H1 (cell line): ENCODE measurements around the gene MS4A6A. TPM values are rescaled to one million over a fixed set of nuclear protein-coding genes. Genes with fewer than 3 reads are reported as not detected.

Experiments used
- CTCF ChIA-PET: fragments of 300-600 bp; sonication (Branson Sonifier 250); formaldehyde crosslinking; loops from one replicate; lab custom pipeline; 2021; ENCODE audit not compliant: partially characterized antibody; lab: Charles Lee
- POLR2A ChIA-PET: fragments of 300-600 bp; sonication (Branson Sonifier 250); formaldehyde crosslinking; loops from one replicate; lab custom pipeline; 2021; ENCODE audit warnings: inconsistent platforms; ENCODE audit not compliant: partially characterized antibody; lab: Charles Lee
- DNase-seq, 2 experiments: peaks; one replicate each; pipeline versions ENCODE4 v3.0.0 to v3.0.0-alpha.2; 2010 to 2022; ENCODE audit warnings: low spot score in 2 of 2, low read depth in 1 of 2, mixed read lengths in 1 of 2
- FAIRE-seq: peaks from 2 replicates; lab custom pipeline; 2011; peaks lifted over from hg19 to GRCh38; lab: Jason Lieb, UNC
- H2AFZ ChIP-seq: 2 replicates; pipeline ENCODE4 v1.8.1; 2012; ENCODE audit warnings: low read length, inconsistent platforms
- H2AK5ac ChIP-seq: 2 replicates; pipeline ENCODE4 v1.6.1; 2013; ENCODE audit warnings: low read depth, low read length
- H2BK120ac ChIP-seq: replicated peaks from 2 replicates; pipeline ENCODE3; 2013; ENCODE audit warnings: low read depth, low read length, inconsistent platforms
- H2BK12ac ChIP-seq: 2 replicates; pipeline ENCODE4 v1.6.1; 2013; ENCODE audit warnings: low read depth, low read length
- H2BK15ac ChIP-seq: 2 replicates; pipeline ENCODE4 v1.6.1; 2013; ENCODE audit warnings: low read length
- H2BK20ac ChIP-seq: 2 replicates; pipeline ENCODE4 v1.6.1; 2013; ENCODE audit warnings: low read length
- H2BK5ac ChIP-seq: 2 replicates; pipeline ENCODE4 v1.6.1; 2013; ENCODE audit warnings: low read depth, low read length
- H3K14ac ChIP-seq: 2 replicates; pipeline ENCODE4 v1.6.1; 2013; ENCODE audit warnings: inconsistent platforms; ENCODE audit not compliant: insufficient read length
- H3K18ac ChIP-seq: 2 replicates; pipeline ENCODE4 v1.6.1; 2013; ENCODE audit warnings: low read length; ENCODE audit errors: extremely low read depth
- H3K23ac ChIP-seq: 2 replicates; pipeline ENCODE4 v1.6.1; 2013; ENCODE audit warnings: inconsistent platforms; ENCODE audit not compliant: insufficient read length
- H3K23me2 ChIP-seq: 2 replicates; pipeline ENCODE4 v1.6.1; 2013; ENCODE audit warnings: low read depth, low read length
- H3K27ac ChIP-seq: 2 replicates; pipeline ENCODE4 v1.6.1; 2011; ENCODE audit warnings: low read depth, low read length, inconsistent platforms
- H3K27me3 ChIP-seq, 4 experiments: replicated peaks in 1 of 4; 1 replicate in 1 of 4; 2 replicates in 3 of 4; pipeline versions ENCODE4 v1.6.1 to v1.8.1; 2011 to 2013; ENCODE audit warnings: low read length in 3 of 4, mild to moderate bottlenecking in 3 of 4, inconsistent platforms in 2 of 4, mixed read lengths in 2 of 4, moderate library complexity in 1 of 4; ENCODE audit not compliant: control insufficient read depth in 3 of 4, insufficient read depth in 3 of 4; ENCODE audit errors: extremely low read depth in 1 of 4
- H3K36me3 ChIP-seq, 4 experiments: 2 replicates each; pipeline versions ENCODE4 v1.6.1 to v1.8.1; 2011 to 2013; ENCODE audit warnings: mild to moderate bottlenecking in 4 of 4, low read length in 3 of 4, moderate library complexity in 2 of 4, control low read depth in 1 of 4, inconsistent platforms in 1 of 4; ENCODE audit not compliant: insufficient read depth in 4 of 4, control insufficient read depth in 2 of 4
- H3K4ac ChIP-seq: replicated peaks from 2 replicates; pipeline ENCODE3; 2013; ENCODE audit warnings: low read length, low read depth, mixed read lengths, inconsistent platforms; ENCODE audit not compliant: insufficient read length
- H3K4me1 ChIP-seq, 4 experiments: replicated peaks in 1 of 4; 1 replicate in 1 of 4; 2 replicates in 3 of 4; pipeline versions ENCODE4 v1.6.1 to v1.8.1; 2011 to 2013; ENCODE audit warnings: low read length in 3 of 4, inconsistent platforms in 2 of 4, mixed read lengths in 1 of 4; ENCODE audit not compliant: insufficient read depth in 4 of 4, control insufficient read depth in 3 of 4
- H3K4me2 ChIP-seq, 2 experiments: 2 replicates each; pipeline versions ENCODE4 v1.6.1 to v1.8.1; 2011 to 2013; ENCODE audit warnings: low read depth in 2 of 2, low read length in 2 of 2, control low read depth in 1 of 2, inconsistent platforms in 1 of 2, mild to moderate bottlenecking in 1 of 2; ENCODE audit not compliant: insufficient read depth in 1 of 2
- H3K4me3 ChIP-seq, 4 experiments: fragments of 200-600, 300-600 bp in 1 of 4; sonication (generic), shearing (Covaris generic), sonication (Bioruptor Twin) in 1 of 4; 2 replicates each; pipeline versions ENCODE4 v1.5.1 to v1.8.1; 2011 to 2016; ENCODE audit warnings: low read length in 4 of 4, low read depth in 3 of 4, control low read depth in 2 of 4, inconsistent platforms in 2 of 4, mild to moderate bottlenecking in 2 of 4, mixed read lengths in 1 of 4, moderate library complexity in 1 of 4; ENCODE audit not compliant: insufficient read depth in 2 of 4; ENCODE audit errors: extremely low read depth in 1 of 4
- H3K56ac ChIP-seq: replicated peaks from 2 replicates; pipeline ENCODE3; 2013; ENCODE audit warnings: low read depth, mild to moderate bottlenecking, mixed read lengths, low read length, inconsistent platforms; ENCODE audit not compliant: insufficient read length
- H3K79me1 ChIP-seq: 2 replicates; pipeline ENCODE4 v1.6.1; 2013; ENCODE audit warnings: low read depth, low read length, control low read depth
- H3K79me2 ChIP-seq, 2 experiments: 2 replicates each; pipeline versions ENCODE4 v1.6.1 to v1.8.1; 2012 to 2013; ENCODE audit warnings: low read length in 2 of 2, mild to moderate bottlenecking in 2 of 2, inconsistent platforms in 1 of 2; ENCODE audit not compliant: insufficient read depth in 2 of 2, control insufficient read depth in 1 of 2
- H3K9ac ChIP-seq, 4 experiments: replicated peaks in 1 of 4; 1 replicate in 1 of 4; 2 replicates in 3 of 4; pipeline versions ENCODE4 v1.6.1 to v1.8.1; 2011 to 2013; ENCODE audit warnings: low read depth in 3 of 4, low read length in 3 of 4, control low read depth in 2 of 4, mild to moderate bottlenecking in 2 of 4, moderate library complexity in 2 of 4, inconsistent platforms in 1 of 4; ENCODE audit errors: extremely low read depth in 1 of 4
- H3K9me3 ChIP-seq, 2 experiments: 2 replicates each; pipeline versions ENCODE4 v1.6.1 to v1.8.1; 2012 to 2013; ENCODE audit warnings: mild to moderate bottlenecking in 2 of 2, moderate library complexity in 2 of 2, control low read depth in 1 of 2, inconsistent platforms in 1 of 2, low read depth in 1 of 2, low read length in 1 of 2, mixed read lengths in 1 of 2; ENCODE audit not compliant: insufficient read depth in 2 of 2
- H4K20me1 ChIP-seq, 2 experiments: replicated peaks in 1 of 2; 2 replicates each; pipeline versions ENCODE3 to v1.8.1; 2011 to 2013; ENCODE audit warnings: inconsistent platforms in 2 of 2, low read length in 2 of 2, mild to moderate bottlenecking in 1 of 2; ENCODE audit not compliant: insufficient read depth in 2 of 2, control insufficient read depth in 1 of 2
- H4K5ac ChIP-seq: 2 replicates; pipeline ENCODE4 v1.6.1; 2013; ENCODE audit warnings: low read length, low read depth, mixed read lengths, inconsistent platforms; ENCODE audit not compliant: insufficient read length
- H4K8ac ChIP-seq: 2 replicates; pipeline ENCODE4 v1.8.0; 2013; ENCODE audit warnings: mild to moderate bottlenecking, moderate library complexity, low read length, inconsistent platforms; ENCODE audit not compliant: insufficient read depth; ENCODE audit errors: extremely low read depth
- H4K91ac ChIP-seq: replicated peaks from 2 replicates; pipeline ENCODE3; 2013; ENCODE audit warnings: low read length, mixed read lengths, inconsistent platforms; ENCODE audit not compliant: insufficient read length
- EGR1 ChIP-seq: IDR thresholded peaks from 2 replicates; pipeline ENCODE4 v1.6.1; 2011; ENCODE audit warnings: low read depth, low read length, borderline replicate concordance
- WGBS, 2 experiments: shearing (Covaris generic) in 1 of 2; methylation state at CpG; one replicate each; pipeline versions ENCODE4 v1.1.6 to v1.1.7; 2013 to 2015; ENCODE audit warnings: low lambda C conversion rate in 2 of 2, mixed read lengths in 2 of 2, inconsistent platforms in 1 of 2, low coverage in 1 of 2, missing lambda C conversion rate in 1 of 2; ENCODE audit not compliant: insufficient replicate concordance in 2 of 2, insufficient coverage in 1 of 2, insufficient read length in 1 of 2; ENCODE audit errors: extremely low coverage in 1 of 2, missing lambda C conversion rate in 1 of 2; 5-methylcytosine and 5-hydroxymethylcytosine counted together
- polyA plus RNA-seq, 7 experiments: library from polyadenylated mRNA; depleted of rRNA in 3 of 7; stranded (reverse) in 5 of 7; unstranded in 2 of 7; fragments of >200 nt in 5 of 7; fragments of 200-250 nt in 2 of 7; gene quantifications; 1 replicate in 5 of 7; 2 replicates in 1 of 7; 4 replicates in 1 of 7; pipeline versions ENCODE4 v1.2.1 to v1.2.3, GENCODE V29; 2011 to 2013; ENCODE audit warnings: missing spikeins in 2 of 7, mixed read lengths in 2 of 7
- total RNA-seq: library from RNA; stranded (reverse); fragmentation: NEBNext Ultra II Directional; extraction: Animal tissue kit (Norgen Biotek cat#: 25700); gene quantifications from 2 replicates; pipeline ENCODE4 v1.2.1, GENCODE V29; 2021

The MS4A6A gene
- total and polyA plus RNA-seq, 2 of the 8 experiments (the other 6 are each of a cell fraction or from before 2014, with no cell fraction given) = not detected

DNA sequence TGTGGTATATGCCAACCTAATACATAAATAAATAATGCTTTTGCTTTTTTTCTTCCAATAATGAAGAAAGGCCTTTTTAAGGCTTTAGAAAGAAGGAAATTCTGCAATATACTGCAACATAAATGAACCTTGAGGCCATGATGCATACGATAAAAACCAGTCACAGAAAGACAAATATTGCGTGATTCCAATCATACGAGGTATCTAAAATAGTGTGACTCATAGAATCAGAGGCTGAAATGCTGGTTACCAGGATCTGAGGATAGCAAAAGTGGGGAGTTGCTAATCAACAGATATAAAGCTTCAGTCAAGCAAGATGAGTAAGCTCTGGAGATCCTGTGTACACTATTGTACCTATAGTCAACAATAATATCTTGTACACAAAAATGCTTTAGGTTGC lies 24.2 kb downstream of the MS4A6A start:
- CTCF ChIA-PET = no interaction called here

More for the DNA sequence above, 24.2 kb downstream of the MS4A6A start:
- Histone ChIP-seq H2BK15ac (no peak overlapping the region), H3K4me1 (no peaks in the 10 kb centered on the region), H3K36me3 (no peaks in the 10 kb centered on the region), H3K4me2 (no peak overlapping the region), H3K79me2 (no peaks in the 10 kb centered on the region), H3K23me2 (no peaks in the 10 kb centered on the region), H3K79me1 (no peaks in the 10 kb centered on the region), H2BK5ac (no peak overlapping the region), H2BK120ac (no peak overlapping the region), H3K14ac (no peak overlapping the region), H4K5ac (no peak overlapping the region), H3K27ac (no peak overlapping the region), H4K91ac (no peak overlapping the region), H2AFZ (no peak overlapping the region), H3K23ac (no peak overlapping the region), H3K4ac (no peak overlapping the region), H2AK5ac (no peak overlapping the region), H3K27me3 (no peaks in the 10 kb centered on the region), H3K56ac (no peak overlapping the region), H3K9me3 (no peaks in the 10 kb centered on the region), H4K8ac (no peak overlapping the region), H3K9ac (no peak overlapping the region), H2BK20ac (no peak overlapping the region), H3K4me3 (no peak overlapping the region), H3K18ac (no peak overlapping the region), H2BK12ac (no peak overlapping the region), H4K20me1 (no peaks in the 10 kb centered on the region)
- WGBS, 2 experiments = 65% methylated on average over 3 of the region's 3 CpGs; no CpG with 5 or more reads in 1 of the 2 experiments
- TF ChIP-seq EGR1 = no peak
- FAIRE-seq (no peak), DNase-seq (no peak)
- POLR2A ChIA-PET = no interaction called here
